ENCODE results near the gene KRTAP10-10. TPM values are rescaled to one million over a fixed set of nuclear protein-coding genes. Genes with fewer than 3 reads are reported as not detected.
"Not testable (repeated sequence)": the region's sequence is repeated elsewhere in the genome, so short reads cannot be mapped to it uniquely, and the experiment has no call there.

The KRTAP10-10 gene
- total and polyA plus RNA-seq, 4 donors = not detected

DNA sequence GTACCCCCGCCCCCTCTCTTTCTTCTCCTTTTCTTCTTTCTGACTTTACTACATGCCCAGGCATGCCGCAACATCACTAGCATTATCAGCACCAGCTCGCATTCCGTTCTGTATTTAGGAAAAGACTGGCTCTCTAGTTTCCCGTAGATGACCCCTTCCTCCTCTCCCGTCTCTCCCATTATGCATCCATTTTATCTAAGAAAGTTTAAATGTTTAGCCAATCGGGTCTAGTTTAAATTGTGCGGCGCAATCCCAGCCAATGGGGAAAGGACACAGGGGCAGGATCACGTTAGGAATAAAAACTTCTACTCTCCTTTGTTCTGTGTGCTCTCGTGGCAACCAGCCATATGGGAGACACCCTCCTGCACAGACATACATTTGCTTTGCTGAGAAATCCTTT lies 39.1 kb upstream of the KRTAP10-10 start:
- TF ChIP-seq REST (IDR thresholded peaks at IDR 0.05) = no peak
- no peak for TF ChIP-seq FOXA1 (IDR thresholded peaks at IDR 0.05)
- no peak for TF ChIP-seq HNF4A (conservative IDR thresholded peaks at IDR 0.05)
- Histone ChIP-seq H3K4me3 (ENCODE audit: low read depth in 1 of 3, low read length in 3 of 3) (no peak overlapping the region), H3K4me1 (ENCODE audit: control insufficient read depth in 4 of 4, insufficient read depth in 4 of 4, low read length in 3 of 4) (peaks cover 1 to 13% (median 7%) of the 10 kb centered on the region in 4 donors), H3K27ac (ENCODE audit: low read depth in 1 of 2, low read length in 2 of 2) (no peak overlapping the region), H3K9me3 (ENCODE audit: control insufficient read depth in 4 of 4, low read length in 3 of 4) (no peaks in the 10 kb centered on the region), H3K27me3 (ENCODE audit: control insufficient read depth in 4 of 4, insufficient read depth in 4 of 4, low read length in 3 of 4) (no peaks in the 10 kb centered on the region), H3K36me3 (ENCODE audit: control insufficient read depth in 4 of 4, insufficient read depth in 3 of 4, low read depth in 1 of 4, low read length in 3 of 4) (no peaks in the 10 kb centered on the region), H3K9ac (ENCODE audit: low read depth in 1 of 2, low read length in 2 of 2) (no peak overlapping the region)
- peak; percentile 8 for DNase-seq (ENCODE audit: low spot score)
- WGBS = 81% methylated on average over 11 of the region's 11 CpGs

GRCh38 chr21:44599264-44600029 lies 37.7 kb upstream of the KRTAP10-10 start:
- WGBS = 85% methylated on average over 8 of the region's 8 CpGs
- no peaks in the 10 kb centered on the region for H3K27me3 ChIP-seq (ENCODE audit: control insufficient read depth in 4 of 4, insufficient read depth in 4 of 4, low read length in 3 of 4)
- TF ChIP-seq EGR1 (IDR thresholded peaks at IDR 0.05; ENCODE audit: low read depth in 2 of 2) (no peak), ZBTB33 (IDR thresholded peaks at IDR 0.05) (no peak), HNF4G (IDR thresholded peaks at IDR 0.05) (no peak)
- TF ChIP-seq, protein P1, sequence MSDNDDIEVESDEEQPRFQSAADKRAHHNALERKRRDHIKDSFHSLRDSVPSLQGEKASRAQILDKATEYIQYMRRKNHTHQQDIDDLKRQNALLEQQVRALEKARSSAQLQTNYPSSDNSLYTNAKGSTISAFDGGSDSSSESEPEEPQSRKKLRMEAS (IDR thresholded peaks at IDR 0.05) = no peak

GRCh38 chr21:44600118-44600978 lies 36.8 kb upstream of the KRTAP10-10 start, which contains the start of gene KRTAP10-7:
Gene KRTAP10-7, plus strand, starts transcription at chr21:44600597. Its CDS starts 25 bp downstream, at chr21:44600622.
- 66% methylated on average over 23 of the region's 23 CpGs for WGBS
- not testable (repeated sequence) for H3K4me1 ChIP-seq (ENCODE audit: control insufficient read depth in 4 of 4, insufficient read depth in 4 of 4, low read length in 3 of 4); H3K9me3 ChIP-seq (ENCODE audit: control insufficient read depth in 4 of 4, low read length in 3 of 4); H3K27me3 ChIP-seq (ENCODE audit: control insufficient read depth in 4 of 4, insufficient read depth in 4 of 4, low read length in 3 of 4); H3K36me3 ChIP-seq (ENCODE audit: control insufficient read depth in 4 of 4, insufficient read depth in 3 of 4, low read depth in 1 of 4, low read length in 3 of 4); H3K9ac ChIP-seq (ENCODE audit: low read depth in 1 of 2, low read length in 2 of 2); H3K4me3 ChIP-seq (ENCODE audit: low read depth in 1 of 3, low read length in 3 of 3); H3K27ac ChIP-seq (ENCODE audit: low read depth in 1 of 2, low read length in 2 of 2)
- peak; percentile 4 for DNase-seq (ENCODE audit: low spot score)

More at GRCh38 chr21:44599264-44600029, 37.7 kb upstream of the KRTAP10-10 start:
- Histone ChIP-seq H3K4me3 (ENCODE audit: low read depth in 1 of 3, low read length in 3 of 3) (no peak overlapping the region), H3K9me3 (ENCODE audit: control insufficient read depth in 4 of 4, low read length in 3 of 4) (peaks cover 0 to 6% (median 4%) of the 10 kb centered on the region in 4 donors), H3K36me3 (ENCODE audit: control insufficient read depth in 4 of 4, insufficient read depth in 3 of 4, low read depth in 1 of 4, low read length in 3 of 4) (no peaks in the 10 kb centered on the region), H3K27ac (ENCODE audit: low read depth in 1 of 2, low read length in 2 of 2) (no peak overlapping the region), H3K9ac (ENCODE audit: low read depth in 1 of 2, low read length in 2 of 2) (no peak overlapping the region), H3K4me1 (ENCODE audit: control insufficient read depth in 4 of 4, insufficient read depth in 4 of 4, low read length in 3 of 4) (no peaks in the 10 kb centered on the region)
- DNase-seq (ENCODE audit: low spot score) = no peak

GRCh38 chr21:44601091-44601490 lies 36.1 kb upstream of the KRTAP10-10 start:
- DNase-seq (ENCODE audit: low spot score) = peak; percentile 6
- H3K9ac ChIP-seq (ENCODE audit: low read depth in 1 of 2, low read length in 2 of 2); H3K4me3 ChIP-seq (ENCODE audit: low read depth in 1 of 3, low read length in 3 of 3); H3K27ac ChIP-seq (ENCODE audit: low read depth in 1 of 2, low read length in 2 of 2); H3K27me3 ChIP-seq (ENCODE audit: control insufficient read depth in 4 of 4, insufficient read depth in 4 of 4, low read length in 3 of 4); H3K36me3 ChIP-seq (ENCODE audit: control insufficient read depth in 4 of 4, insufficient read depth in 3 of 4, low read depth in 1 of 4, low read length in 3 of 4); H3K9me3 ChIP-seq (ENCODE audit: control insufficient read depth in 4 of 4, low read length in 3 of 4); H3K4me1 ChIP-seq (ENCODE audit: control insufficient read depth in 4 of 4, insufficient read depth in 4 of 4, low read length in 3 of 4): not testable (repeated sequence)
- WGBS = 72% methylated on average over 10 of the region's 10 CpGs

Measured in liver (tissue), 9 donors.